HG02642 (cell line): Measurements from ENCODE around the gene SRM.
"Not testable (repeated sequence)": the region's sequence is repeated elsewhere in the genome, so short reads cannot be mapped to it uniquely, and the experiment has no call there.

Experiments used
- ATAC-seq: cut with Tn5 transposase; IDR thresholded peaks from one replicate; pipeline ENCODE4 v1.9.1; 2021; ENCODE audit warnings: mild to moderate bottlenecking; ENCODE audit not compliant: unreplicated experiment, poor library complexity

The SRM gene

GRCh38 chr1:11046625-11047365 lies 13.0 kb downstream of the SRM start, which contains the start of gene MASP2:
MASP2 (minus strand) TSS chr1:11047239; CDS start chr1:11047207, 32 bp downstream.
- no peak for ATAC-seq

- no peak for ATAC-seq
Observed at GRCh38 chr1:11046270-11046566, 13.6 kb downstream of the SRM start.

- ATAC-seq: no peak
Observed at GRCh38 chr1:11045428-11046269, 14.2 kb downstream of the SRM start.

GRCh38 chr1:11044849-11045427 lies 14.9 kb downstream of the SRM start:
- no peak for ATAC-seq

- ATAC-seq: no peak
Observed at GRCh38 chr1:11044086-11044848, 15.6 kb downstream of the SRM start.

- ATAC-seq: no peak
Observed at GRCh38 chr1:11042995-11043874, 16.6 kb downstream of the SRM start.

GRCh38 chr1:11042065-11042464 lies 17.8 kb downstream of the SRM start:
- no peak for ATAC-seq

GRCh38 chr1:11041048-11041447 lies 18.8 kb downstream of the SRM start:
- no peak for ATAC-seq

- ATAC-seq: not testable (repeated sequence)
Observed at GRCh38 chr1:11040105-11040429, 19.8 kb downstream of the SRM start.

- no peak for ATAC-seq
Observed at GRCh38 chr1:11039351-11040104, 20.3 kb downstream of the SRM start.

GRCh38 chr1:11037740-11038182 lies 22.1 kb downstream of the SRM start:
- ATAC-seq: no peak

GRCh38 chr1:11037019-11037739 lies 22.6 kb downstream of the SRM start:
- not testable (repeated sequence) for ATAC-seq

GRCh38 chr1:11031624-11032262 lies 28.1 kb downstream of the SRM start:
- ATAC-seq: no peak

- no peak for ATAC-seq
Observed at GRCh38 chr1:11030865-11031264, 29.0 kb downstream of the SRM start.

GRCh38 chr1:11028018-11028417 lies 31.8 kb downstream of the SRM start:
- ATAC-seq: no peak

GRCh38 chr1:11027316-11027715 lies 32.5 kb downstream of the SRM start:
- ATAC-seq: no peak

- no peak for ATAC-seq
Observed at GRCh38 chr1:11026903-11027302, 32.9 kb downstream of the SRM start.

GRCh38 chr1:11026052-11026451 lies 33.8 kb downstream of the SRM start:
- ATAC-seq: no peak
